OCI-LY7 (cell line): Measurements from ENCODE around the gene BTBD6. TPM values are rescaled to one million over a fixed set of nuclear protein-coding genes. Genes with fewer than 3 reads are reported as not detected.

Source experiments
- BruUV-seq: library from RNA; stranded (reverse); fragments of 400-500 nt; replicated peaks from 2 replicates; lab custom pipeline; 2021; lab: Mats Ljungman, UMichigan
- CTCF ChIA-PET: fragments of 300-600 bp; sonication (Branson Sonifier 250); formaldehyde crosslinking; loops from one replicate; lab custom pipeline; 2022; ENCODE audit warnings: antibody characterized with exemption; ENCODE audit not compliant: unreplicated experiment; lab: Charles Lee
- POLR2A ChIA-PET: fragments of 300-600 bp; sonication (Branson Sonifier 250); formaldehyde crosslinking; loops from one replicate; lab custom pipeline; 2022; ENCODE audit warnings: antibody characterized with exemption; lab: Charles Lee
- DNase-seq: peaks from one replicate; pipeline ENCODE4 v3.0.0-alpha.2; 2015; ENCODE audit warnings: low spot score
- H2AFZ ChIP-seq: fragments of 200-600 bp; sonication (generic), shearing (Covaris generic); 2 replicates; pipeline ENCODE4 v1.6.1; 2014; ENCODE audit warnings: mild to moderate bottlenecking, antibody characterized with exemption, low read length, moderate library complexity
- H3K27ac ChIP-seq: fragments of 200-600 bp; sonication (generic); 2 replicates; pipeline ENCODE4 v1.5.1; 2014; ENCODE audit warnings: mixed run types, low read depth, mild to moderate bottlenecking, moderate library complexity, low read length, inconsistent platforms; ENCODE audit not compliant: poor library complexity, severe bottlenecking
- H3K36me3 ChIP-seq: fragments of 200-600 bp; sonication (generic); 2 replicates; pipeline ENCODE4 v1.6.1; 2014; ENCODE audit warnings: mild to moderate bottlenecking, antibody characterized with exemption, low read length, moderate library complexity, mixed read lengths; ENCODE audit not compliant: insufficient read depth
- H3K4me1 ChIP-seq: fragments of 200-600 bp; sonication (generic); 2 replicates; pipeline ENCODE4 v1.5.1; 2014; ENCODE audit warnings: mild to moderate bottlenecking, low read length; ENCODE audit not compliant: insufficient read depth, poor library complexity, severe bottlenecking
- H3K4me2 ChIP-seq: fragments of 200-600 bp; sonication (generic); 2 replicates; pipeline ENCODE4 v1.6.1; 2014; ENCODE audit warnings: mild to moderate bottlenecking, low read length
- H3K4me3 ChIP-seq: fragments of 200-600 bp; sonication (generic); 2 replicates; pipeline ENCODE4 v1.5.1; 2014; ENCODE audit warnings: mild to moderate bottlenecking, low read depth, low read length; ENCODE audit not compliant: poor library complexity, severe bottlenecking
- H3K79me2 ChIP-seq: fragments of 200-600 bp; sonication (generic); 2 replicates; pipeline ENCODE4 v1.6.1; 2016; ENCODE audit warnings: low read depth, mild to moderate bottlenecking, low read length, moderate library complexity, mixed read lengths; ENCODE audit not compliant: insufficient read depth
- H3K9me2 ChIP-seq: fragments of 200-600 bp; sonication (generic); 2 replicates; pipeline ENCODE4 v1.6.1; 2016; ENCODE audit warnings: mild to moderate bottlenecking, low read length, mixed read lengths; ENCODE audit not compliant: insufficient read depth
- H3K9me3 ChIP-seq: fragments of 200-600 bp; sonication (generic); 2 replicates; pipeline ENCODE4 v1.6.1; 2014; ENCODE audit warnings: mild to moderate bottlenecking, mixed run types, low read length, mixed read lengths
- H4K20me1 ChIP-seq: fragments of 200-600 bp; sonication (generic); 2 replicates; pipeline ENCODE4 v1.6.1; 2014; ENCODE audit warnings: mild to moderate bottlenecking, antibody characterized with exemption, low read length, moderate library complexity, mixed read lengths; ENCODE audit not compliant: insufficient read depth
- CTCF ChIP-seq: fragments of 200-600 bp; sonication (generic); conservative IDR thresholded peaks from 2 replicates; pipeline ENCODE4 v1.5.1; 2014; ENCODE audit warnings: mild to moderate bottlenecking, antibody characterized with exemption, low read length, moderate library complexity, mixed read lengths
- EZH2phosphoT487 ChIP-seq: fragments of 200-600 bp; sonication (generic); IDR thresholded peaks from 2 replicates; pipeline ENCODE4 v1.6.1; 2018; ENCODE audit warnings: low read depth, borderline replicate concordance, mild to moderate bottlenecking, mixed run types, antibody characterized with exemption, low read length, moderate library complexity, mixed read lengths
- intact Hi-C: fragments of 100-400 bp; cut with micrococcal nuclease; formaldehyde crosslinking; loops from one replicate; pipeline ENCODE4 v1.10.0; 2022; ENCODE audit not compliant: unreplicated experiment
- total RNA-seq, 2 experiments: library from RNA; depleted of rRNA in 1 of 2; stranded (reverse); fragments of >200 nt in 1 of 2; shearing (Covaris generic) in 1 of 2; gene quantifications; 2 replicates each; pipeline ENCODE4 v1.2.3, GENCODE V29; 2014 to 2022

BTBD6 gene
- total RNA-seq, 2 experiments from 2014 or later: 5.7 to 27.9 TPM

GRCh38 chr14:105207460-105207901, 40.9 kb upstream of the BTBD6 start:
- H4K20me1 ChIP-seq: no peaks in the 10 kb centered on the region; the same call in 1 of the 2 replicates
- H3K27ac ChIP-seq: no peak overlapping the region
- intact Hi-C loops: no loop called here
- DNase-seq: no peak
- H3K9me3 ChIP-seq: no peaks in the 10 kb centered on the region
- no peak overlapping the region for H3K4me3 ChIP-seq
- H3K9me2 ChIP-seq: no peaks in the 10 kb centered on the region
- no TSS peak for BruUV-seq
- ChIA-PET CTCF (no interaction called here), POLR2A (no interaction called here)
- H3K36me3 ChIP-seq: no peaks in the 10 kb centered on the region
- H3K4me2 ChIP-seq: no peak overlapping the region
- H3K79me2 ChIP-seq: no peaks in the 10 kb centered on the region
- no peak overlapping the region for H2AFZ ChIP-seq
- TF ChIP-seq CTCF: no peak
- no peak for TF ChIP-seq EZH2phosphoT487
- H3K4me1 ChIP-seq: no peaks in the 10 kb centered on the region

DNA sequence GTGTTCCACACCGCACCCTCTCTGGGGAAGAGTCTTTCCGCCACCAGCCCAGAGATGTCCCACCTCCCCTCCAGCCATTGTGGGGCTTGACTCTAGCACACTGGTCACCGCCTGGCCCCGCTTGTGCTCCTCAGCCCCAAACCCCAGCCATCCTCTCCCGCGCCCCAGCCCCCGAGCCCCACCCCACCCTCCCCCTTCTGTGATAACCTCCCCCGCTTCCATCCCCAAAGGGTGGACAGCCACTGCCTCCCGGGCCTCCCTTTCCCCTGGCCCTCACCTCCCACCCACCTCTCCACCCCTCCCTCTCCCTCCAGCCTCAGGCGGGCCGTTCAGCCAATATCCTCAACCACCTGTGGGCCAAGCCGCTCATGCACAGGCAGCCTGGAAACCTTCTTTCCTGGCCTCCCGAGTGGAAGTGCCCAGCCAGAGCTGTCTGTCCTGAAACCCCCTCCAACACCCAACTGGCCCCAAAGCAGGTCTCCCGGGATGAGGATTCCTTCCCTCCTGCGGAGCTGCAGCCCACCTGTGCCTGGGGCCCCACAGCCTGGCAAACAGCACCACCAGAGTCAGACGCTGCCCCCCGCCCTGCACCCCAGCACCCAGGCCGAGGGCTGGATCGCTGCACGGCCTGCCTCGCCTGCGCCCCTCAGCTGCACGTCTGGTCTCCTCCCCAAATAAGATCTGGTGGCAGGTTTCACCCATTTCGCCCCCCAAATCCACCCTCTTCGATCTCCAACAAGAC, 40.2 kb upstream of the BTBD6 start:
- Histone ChIP-seq H3K79me2 (no peaks in the 10 kb centered on the region), H3K27ac (no peak overlapping the region), H3K36me3 (no peaks in the 10 kb centered on the region), H3K9me2 (no peaks in the 10 kb centered on the region), H3K4me2 (no peak overlapping the region), H3K4me3 (no peak overlapping the region), H3K9me3 (no peaks in the 10 kb centered on the region), H3K4me1 (no peaks in the 10 kb centered on the region), H2AFZ (no peak overlapping the region), H4K20me1 (no peaks in the 10 kb centered on the region; the same call in 1 of the 2 replicates)
- TF ChIP-seq EZH2phosphoT487 (no peak), CTCF (no peak)
- no TSS peak for BruUV-seq
- ChIA-PET POLR2A (no interaction called here), CTCF (no interaction called here)
- intact Hi-C loops: no loop called here
- no peak for DNase-seq

GRCh38 chr14:105208738-105209075, 39.6 kb upstream of the BTBD6 start:
- no peak overlapping the region for H2AFZ ChIP-seq
- H3K9me3 ChIP-seq: no peaks in the 10 kb centered on the region
- H4K20me1 ChIP-seq: no peaks in the 10 kb centered on the region; the same call in 1 of the 2 replicates
- TF ChIP-seq CTCF: no peak
- TF ChIP-seq EZH2phosphoT487: no peak
- H3K36me3 ChIP-seq: no peaks in the 10 kb centered on the region
- ChIA-PET CTCF (no interaction called here), POLR2A (no interaction called here)
- no peaks in the 10 kb centered on the region for H3K9me2 ChIP-seq
- no peaks in the 10 kb centered on the region for H3K79me2 ChIP-seq
- H3K4me2 ChIP-seq: no peak overlapping the region
- intact Hi-C loops: no loop called here
- H3K4me1 ChIP-seq: no peaks in the 10 kb centered on the region
- no peak overlapping the region for H3K4me3 ChIP-seq
- no peak for DNase-seq
- no TSS peak for BruUV-seq
- H3K27ac ChIP-seq: no peak overlapping the region
